Right renal cortex interstitium (tissue), 3 donors: ENCODE results near the gene RBBP5. TPM values are rescaled to one million over a fixed set of nuclear protein-coding genes. Genes with fewer than 3 reads are reported as not detected.
A peak's percentile ranks its signal among the peaks of the same experiment; 100 is the strongest.

Experiments
- DNase-seq, 3 donors: peaks; one replicate each; pipeline ENCODE4 v3.0.0-alpha.2; 2013; ENCODE audit warnings: low read depth in 3 of 3, low spot score in 2 of 3
- polyA plus RNA-seq, 3 donors: library from polyadenylated mRNA; unstranded; fragments of 120-200 nt; gene quantifications; one replicate each; pipeline ENCODE4 v1.2.1, GENCODE V29; 2013; ENCODE audit not compliant: insufficient read length in 3 of 3

Gene RBBP5
- polyA plus RNA-seq, 3 donors = 20.4 to 22.1 (median 21.4) TPM

GRCh38 chr1:205075642-205076155, 46.1 kb downstream of the RBBP5 start:
- no peak for DNase-seq

GRCh38 chr1:205074513-205074912, 47.3 kb downstream of the RBBP5 start:
- no peak for DNase-seq

- DNase-seq = no peak
Observed at GRCh38 chr1:205074084-205074483, 47.7 kb downstream of the RBBP5 start.

- no peak for DNase-seq
Observed at GRCh38 chr1:205073511-205073910, 48.3 kb downstream of the RBBP5 start.

- no peak for DNase-seq
Observed at GRCh38 chr1:205072881-205073280, 48.9 kb downstream of the RBBP5 start.

- DNase-seq = no peak
Observed at GRCh38 chr1:205072286-205072685, 49.5 kb downstream of the RBBP5 start.

GRCh38 chr1:205071801-205072200, 50.0 kb downstream of the RBBP5 start:
- DNase-seq = no peak

GRCh38 chr1:205071028-205071409, 50.8 kb downstream of the RBBP5 start:
- DNase-seq = no peak

GRCh38 chr1:205069371-205070125, 52.2 kb downstream of the RBBP5 start:
- DNase-seq = no peak

- DNase-seq = no peak
Observed at GRCh38 chr1:205068457-205069040, 53.2 kb downstream of the RBBP5 start.

GRCh38 chr1:205068001-205068400, 53.8 kb downstream of the RBBP5 start:
- DNase-seq = no peak

GRCh38 chr1:205067031-205067430, 54.7 kb downstream of the RBBP5 start:
- no peak for DNase-seq

- no peak for DNase-seq
Observed at GRCh38 chr1:205066141-205066818, 55.5 kb downstream of the RBBP5 start.

GRCh38 chr1:205065666-205066065, 56.1 kb downstream of the RBBP5 start:
- no peak for DNase-seq

GRCh38 chr1:205064741-205065316, 56.9 kb downstream of the RBBP5 start:
- DNase-seq = no peak

GRCh38 chr1:205064301-205064700, 57.5 kb downstream of the RBBP5 start:
- no peak for DNase-seq

GRCh38 chr1:205062895-205063294, 58.9 kb downstream of the RBBP5 start:
- DNase-seq = no peak

- no peak for DNase-seq
Observed at GRCh38 chr1:205062319-205062718, 59.5 kb downstream of the RBBP5 start.

GRCh38 chr1:205061665-205062069, 60.1 kb downstream of the RBBP5 start:
- DNase-seq = peak; percentile 63 to 83 (median 72)

- DNase-seq = no peak
Observed at GRCh38 chr1:205061227-205061626, 60.6 kb downstream of the RBBP5 start.

GRCh38 chr1:205060746-205061145, 61.0 kb downstream of the RBBP5 start:
- DNase-seq = no peak
